ENCODE measurements around the gene DNASE2.
"Not testable (repeated sequence)": the region's sequence is repeated elsewhere in the genome, so short reads cannot be mapped to it uniquely, and the experiment has no call there.

DNASE2 gene

DNA sequence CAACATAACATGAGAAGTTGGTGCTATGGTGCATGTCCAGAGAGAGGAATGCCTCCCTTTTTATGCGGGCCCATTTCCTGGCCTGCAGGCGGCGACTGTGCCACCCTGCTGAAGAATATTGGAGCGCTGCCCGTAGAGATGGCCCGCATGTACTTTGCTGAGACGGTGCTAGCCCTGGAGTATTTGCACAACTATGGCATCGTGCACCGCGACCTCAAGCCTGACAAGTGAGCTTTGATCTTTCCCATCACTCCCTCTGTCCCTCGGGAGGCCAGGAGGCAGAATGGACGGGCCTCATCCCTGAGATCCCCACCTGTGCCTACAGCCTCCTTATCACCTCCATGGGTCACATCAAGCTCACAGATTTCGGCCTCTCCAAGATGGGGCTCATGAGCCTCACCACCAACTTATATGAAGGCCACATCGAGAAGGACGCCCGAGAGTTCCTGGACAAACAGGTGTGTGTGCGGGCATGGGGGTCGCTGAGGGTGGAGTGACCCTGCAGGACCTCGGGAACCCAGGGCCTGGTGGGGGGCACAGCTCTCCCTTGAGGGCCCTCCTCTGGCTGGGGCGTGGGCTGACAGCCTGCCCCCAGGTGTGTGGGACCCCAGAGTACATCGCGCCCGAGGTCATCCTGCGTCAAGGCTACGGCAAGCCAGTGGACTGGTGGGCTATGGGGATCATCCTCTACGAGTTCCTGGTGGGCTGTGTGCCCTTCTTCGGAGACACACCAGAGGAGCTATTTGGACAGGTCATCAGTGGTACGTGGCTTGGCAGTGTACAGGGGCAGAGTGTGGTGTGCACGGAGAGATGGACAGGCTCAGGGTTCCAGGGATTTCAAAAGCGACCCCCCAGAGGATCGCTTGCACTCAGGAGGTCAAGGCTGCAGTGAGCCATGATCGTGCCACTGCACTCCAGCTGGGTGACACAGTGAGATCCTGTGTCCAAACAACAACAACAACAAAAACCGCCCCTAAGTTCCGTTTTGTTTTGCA lies 16.2 kb downstream of the DNASE2 start:
- no peak overlapping the region for H3K4me3 ChIP-seq (ENCODE audit: low read depth in 1 of 2, low read length in 2 of 2)
- peaks cover 6 to 11% of the 10 kb centered on the region in 2 donors for H3K4me1 ChIP-seq (ENCODE audit: control insufficient read depth in 1 of 2, insufficient read depth in 2 of 2, low read length in 2 of 2)
- H3K9ac ChIP-seq (ENCODE audit: low read depth in 1 of 2, low read length in 2 of 2) = no peak overlapping the region
- no peak overlapping the region for H3K27ac ChIP-seq (ENCODE audit: low read depth, low read length)
- no peaks in the 10 kb centered on the region for H3K9me3 ChIP-seq (ENCODE audit: control insufficient read depth in 1 of 2, low read length in 2 of 2)
- H3K36me3 ChIP-seq (ENCODE audit: control insufficient read depth in 1 of 2, insufficient read depth in 2 of 2, low read length in 2 of 2) = no peaks in the 10 kb centered on the region
- H3K27me3 ChIP-seq (ENCODE audit: control insufficient read depth in 1 of 2, insufficient read depth in 2 of 2, low read length in 2 of 2) = no peaks in the 10 kb centered on the region

- Histone ChIP-seq H3K4me3 (ENCODE audit: low read depth in 1 of 2, low read length in 2 of 2) (no peak overlapping the region), H3K4me1 (ENCODE audit: control insufficient read depth in 1 of 2, insufficient read depth in 2 of 2, low read length in 2 of 2) (peaks cover 6 to 11% of the 10 kb centered on the region in 2 donors), H3K36me3 (ENCODE audit: control insufficient read depth in 1 of 2, insufficient read depth in 2 of 2, low read length in 2 of 2) (no peaks in the 10 kb centered on the region), H3K27me3 (ENCODE audit: control insufficient read depth in 1 of 2, insufficient read depth in 2 of 2, low read length in 2 of 2) (no peaks in the 10 kb centered on the region), H3K27ac (ENCODE audit: low read depth, low read length) (no peak overlapping the region), H3K9me3 (ENCODE audit: control insufficient read depth in 1 of 2, low read length in 2 of 2) (no peaks in the 10 kb centered on the region), H3K9ac (ENCODE audit: low read depth in 1 of 2, low read length in 2 of 2) (no peak overlapping the region)
These were observed 17.1 kb downstream of the DNASE2 start for GRCh38 chr19:12864143-12864542.

- H3K4me1 ChIP-seq (ENCODE audit: control insufficient read depth in 1 of 2, insufficient read depth in 2 of 2, low read length in 2 of 2) = no peaks in the 10 kb centered on the region
- H3K27ac ChIP-seq (ENCODE audit: low read depth, low read length) = no peak overlapping the region
- H3K9me3 ChIP-seq (ENCODE audit: control insufficient read depth in 1 of 2, low read length in 2 of 2) = no peaks in the 10 kb centered on the region
- no peaks in the 10 kb centered on the region for H3K36me3 ChIP-seq (ENCODE audit: control insufficient read depth in 1 of 2, insufficient read depth in 2 of 2, low read length in 2 of 2)
- no peaks in the 10 kb centered on the region for H3K27me3 ChIP-seq (ENCODE audit: control insufficient read depth in 1 of 2, insufficient read depth in 2 of 2, low read length in 2 of 2)
- no peak overlapping the region for H3K4me3 ChIP-seq (ENCODE audit: low read depth in 1 of 2, low read length in 2 of 2)
- no peak overlapping the region for H3K9ac ChIP-seq (ENCODE audit: low read depth in 1 of 2, low read length in 2 of 2)
These were observed 21.7 kb downstream of the DNASE2 start for GRCh38 chr19:12859546-12859945.

DNA sequence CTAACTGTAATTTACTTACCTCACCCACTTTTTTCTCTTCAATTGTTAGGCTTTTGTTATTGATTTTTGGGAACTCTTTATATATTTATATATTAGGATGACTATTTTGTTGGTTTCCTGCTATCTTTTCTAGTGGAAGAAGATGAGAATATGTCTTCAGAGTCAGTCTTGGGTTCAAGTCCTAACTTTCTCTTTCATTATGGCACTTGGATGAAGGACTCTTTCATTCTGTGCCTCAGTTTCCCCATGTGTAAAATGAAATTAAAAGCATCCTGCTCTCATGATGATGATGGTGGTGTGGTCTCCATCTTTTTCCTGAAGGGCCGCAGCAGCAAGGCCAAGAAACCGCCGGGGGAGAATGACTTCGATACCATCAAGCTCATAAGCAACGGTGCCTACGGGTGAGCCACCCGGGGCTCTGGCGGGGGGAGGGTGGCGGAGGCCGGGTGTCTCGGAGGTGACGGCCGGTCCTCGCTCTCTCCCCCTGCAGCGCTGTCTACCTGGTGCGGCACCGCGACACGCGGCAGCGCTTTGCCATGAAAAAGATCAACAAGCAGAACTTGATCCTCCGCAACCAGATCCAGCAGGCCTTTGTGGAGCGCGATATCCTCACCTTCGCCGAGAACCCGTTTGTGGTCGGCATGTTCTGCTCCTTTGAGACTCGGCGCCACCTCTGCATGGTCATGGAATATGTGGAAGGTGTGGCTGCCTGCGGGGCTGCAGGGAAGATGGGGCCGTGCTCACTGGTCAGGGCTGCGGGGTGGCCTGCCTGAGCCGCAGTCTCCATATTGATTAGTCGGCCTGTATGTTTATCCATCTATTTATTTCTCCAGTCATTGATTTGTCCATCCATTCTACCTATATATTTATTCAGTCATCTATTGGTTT lies 23.0 kb downstream of the DNASE2 start:
- Histone ChIP-seq H3K27me3 (ENCODE audit: control insufficient read depth in 1 of 2, insufficient read depth in 2 of 2, low read length in 2 of 2) (no peaks in the 10 kb centered on the region), H3K9me3 (ENCODE audit: control insufficient read depth in 1 of 2, low read length in 2 of 2) (no peaks in the 10 kb centered on the region), H3K4me1 (ENCODE audit: control insufficient read depth in 1 of 2, insufficient read depth in 2 of 2, low read length in 2 of 2) (no peaks in the 10 kb centered on the region), H3K4me3 (ENCODE audit: low read depth in 1 of 2, low read length in 2 of 2) (no peak overlapping the region), H3K36me3 (ENCODE audit: control insufficient read depth in 1 of 2, insufficient read depth in 2 of 2, low read length in 2 of 2) (no peaks in the 10 kb centered on the region), H3K9ac (ENCODE audit: low read depth in 1 of 2, low read length in 2 of 2) (no peak overlapping the region), H3K27ac (ENCODE audit: low read depth, low read length) (no peak overlapping the region)

- Histone ChIP-seq H3K27ac (ENCODE audit: low read depth, low read length) (no peak overlapping the region), H3K9me3 (ENCODE audit: control insufficient read depth in 1 of 2, low read length in 2 of 2) (no peaks in the 10 kb centered on the region), H3K9ac (ENCODE audit: low read depth in 1 of 2, low read length in 2 of 2) (no peak overlapping the region), H3K36me3 (ENCODE audit: control insufficient read depth in 1 of 2, insufficient read depth in 2 of 2, low read length in 2 of 2) (no peaks in the 10 kb centered on the region), H3K4me3 (ENCODE audit: low read depth in 1 of 2, low read length in 2 of 2) (no peak overlapping the region), H3K4me1 (ENCODE audit: control insufficient read depth in 1 of 2, insufficient read depth in 2 of 2, low read length in 2 of 2) (no peaks in the 10 kb centered on the region), H3K27me3 (ENCODE audit: control insufficient read depth in 1 of 2, insufficient read depth in 2 of 2, low read length in 2 of 2) (no peaks in the 10 kb centered on the region)
These were observed 24.6 kb downstream of the DNASE2 start for GRCh38 chr19:12856653-12857052.

DNA sequence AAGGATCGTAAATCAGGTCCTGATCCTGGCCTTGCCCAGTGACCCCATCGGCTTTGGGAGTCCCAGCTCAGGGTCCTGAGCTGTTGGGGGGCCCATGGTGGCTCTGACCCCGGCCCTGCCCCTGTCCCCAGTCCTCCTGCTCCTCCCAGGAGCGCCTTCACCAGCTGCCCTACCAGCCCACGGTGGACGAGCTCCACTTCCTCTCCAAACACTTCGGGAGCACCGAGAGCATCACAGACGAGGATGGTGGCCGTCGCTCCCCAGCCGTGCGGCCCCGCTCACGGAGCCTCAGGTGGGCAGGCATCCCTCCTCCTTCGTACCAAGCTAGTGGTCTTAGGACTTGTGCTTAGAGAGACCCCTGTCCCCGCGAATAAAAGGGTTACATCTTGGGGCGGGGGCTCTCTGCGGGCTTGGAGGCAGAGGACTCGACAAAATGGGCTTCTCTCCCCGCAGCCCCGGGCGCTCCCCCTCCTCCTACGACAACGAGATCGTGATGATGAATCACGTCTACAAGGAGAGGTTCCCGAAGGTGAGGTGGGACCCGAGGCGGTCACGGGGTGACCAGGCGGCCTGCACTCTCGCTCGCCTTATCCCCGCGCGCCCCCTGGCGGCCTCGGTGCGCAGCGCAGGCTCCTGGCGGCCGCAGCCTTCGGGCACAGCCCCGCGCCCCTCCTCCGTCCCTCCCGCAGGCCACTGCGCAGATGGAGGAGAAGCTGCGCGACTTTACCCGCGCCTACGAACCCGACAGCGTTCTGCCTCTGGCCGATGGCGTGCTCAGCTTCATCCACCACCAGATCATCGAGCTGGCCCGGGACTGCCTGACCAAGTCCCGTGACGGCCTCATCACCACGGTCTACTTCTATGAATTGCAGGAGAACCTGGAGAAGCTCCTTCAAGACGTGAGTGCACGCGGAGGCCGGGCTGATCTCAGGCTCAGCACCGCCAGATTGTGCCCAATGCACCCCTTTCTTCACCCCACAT lies 33.8 kb downstream of the DNASE2 start:
- Histone ChIP-seq H3K4me1 (ENCODE audit: control insufficient read depth in 1 of 2, insufficient read depth in 2 of 2, low read length in 2 of 2) (peaks cover 3 to 9% of the 10 kb centered on the region in 2 donors), H3K27ac (ENCODE audit: low read depth, low read length) (no peak overlapping the region), H3K9me3 (ENCODE audit: control insufficient read depth in 1 of 2, low read length in 2 of 2) (no peaks in the 10 kb centered on the region), H3K27me3 (ENCODE audit: control insufficient read depth in 1 of 2, insufficient read depth in 2 of 2, low read length in 2 of 2) (peaks cover 13 to 22% of the 10 kb centered on the region in 2 donors), H3K9ac (ENCODE audit: low read depth in 1 of 2, low read length in 2 of 2) (peak overlapping the region; percentile 20 to 60), H3K4me3 (ENCODE audit: low read depth in 1 of 2, low read length in 2 of 2) (peak overlapping the region in 1 of 2 donors; percentile 54), H3K36me3 (ENCODE audit: control insufficient read depth in 1 of 2, insufficient read depth in 2 of 2, low read length in 2 of 2) (no peaks in the 10 kb centered on the region)

GRCh38 chr19:12846613-12847012 lies 34.6 kb downstream of the DNASE2 start:
- H3K27me3 ChIP-seq (ENCODE audit: control insufficient read depth in 1 of 2, insufficient read depth in 2 of 2, low read length in 2 of 2) = peaks cover 20 to 29% of the 10 kb centered on the region in 2 donors
- not testable (repeated sequence) for H3K4me1 ChIP-seq (ENCODE audit: control insufficient read depth in 1 of 2, insufficient read depth in 2 of 2, low read length in 2 of 2); H3K36me3 ChIP-seq (ENCODE audit: control insufficient read depth in 1 of 2, insufficient read depth in 2 of 2, low read length in 2 of 2); H3K27ac ChIP-seq (ENCODE audit: low read depth, low read length); H3K4me3 ChIP-seq (ENCODE audit: low read depth in 1 of 2, low read length in 2 of 2); H3K9me3 ChIP-seq (ENCODE audit: control insufficient read depth in 1 of 2, low read length in 2 of 2); H3K9ac ChIP-seq (ENCODE audit: low read depth in 1 of 2, low read length in 2 of 2)

GRCh38 chr19:12843999-12844732 lies 37.1 kb downstream of the DNASE2 start:
- H3K4me1 ChIP-seq (ENCODE audit: control insufficient read depth in 1 of 2, insufficient read depth in 2 of 2, low read length in 2 of 2) = peaks cover 11 to 14% of the 10 kb centered on the region in 2 donors
- no peak overlapping the region for H3K27ac ChIP-seq (ENCODE audit: low read depth, low read length)
- H3K4me3 ChIP-seq (ENCODE audit: low read depth in 1 of 2, low read length in 2 of 2) = no peak overlapping the region
- H3K9ac ChIP-seq (ENCODE audit: low read depth in 1 of 2, low read length in 2 of 2) = no peak overlapping the region
- peaks cover 43 to 53% of the 10 kb centered on the region in 2 donors for H3K27me3 ChIP-seq (ENCODE audit: control insufficient read depth in 1 of 2, insufficient read depth in 2 of 2, low read length in 2 of 2)
- H3K9me3 ChIP-seq (ENCODE audit: control insufficient read depth in 1 of 2, low read length in 2 of 2) = no peaks in the 10 kb centered on the region
- no peaks in the 10 kb centered on the region for H3K36me3 ChIP-seq (ENCODE audit: control insufficient read depth in 1 of 2, insufficient read depth in 2 of 2, low read length in 2 of 2)

DNA sequence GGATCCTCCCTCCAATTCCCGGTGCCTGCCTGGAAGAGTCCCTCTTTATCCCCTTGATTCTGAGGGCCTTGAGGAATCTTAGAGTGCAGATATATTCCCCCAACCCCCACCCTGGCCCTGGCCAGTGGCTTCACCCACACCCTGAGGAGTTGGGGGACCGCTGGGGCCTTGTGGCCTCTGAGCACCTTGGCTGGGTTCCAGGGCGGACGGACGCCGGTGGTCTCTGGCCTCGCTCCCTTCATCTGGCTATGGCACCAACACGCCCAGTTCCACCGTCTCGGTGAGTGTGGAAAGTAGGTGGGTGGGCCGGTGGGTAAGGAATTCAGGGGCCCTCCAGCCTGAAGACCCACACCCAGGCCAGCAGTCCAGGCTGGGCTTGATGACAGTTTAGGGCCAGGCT lies 37.9 kb downstream of the DNASE2 start:
- Histone ChIP-seq H3K9ac (ENCODE audit: low read depth in 1 of 2, low read length in 2 of 2) (no peak overlapping the region), H3K27ac (ENCODE audit: low read depth, low read length) (no peak overlapping the region), H3K4me1 (ENCODE audit: control insufficient read depth in 1 of 2, insufficient read depth in 2 of 2, low read length in 2 of 2) (peaks cover 11 to 19% of the 10 kb centered on the region in 2 donors), H3K4me3 (ENCODE audit: low read depth in 1 of 2, low read length in 2 of 2) (no peak overlapping the region), H3K9me3 (ENCODE audit: control insufficient read depth in 1 of 2, low read length in 2 of 2) (no peaks in the 10 kb centered on the region), H3K36me3 (ENCODE audit: control insufficient read depth in 1 of 2, insufficient read depth in 2 of 2, low read length in 2 of 2) (no peaks in the 10 kb centered on the region), H3K27me3 (ENCODE audit: control insufficient read depth in 1 of 2, insufficient read depth in 2 of 2, low read length in 2 of 2) (peaks cover 48 to 59% of the 10 kb centered on the region in 2 donors)
